H1 (cell line): ENCODE measurements around the gene GCLC. TPM values are rescaled to one million over a fixed set of nuclear protein-coding genes. Genes with fewer than 3 reads are reported as not detected.

Experiments
- CTCF ChIA-PET: fragments of 300-600 bp; sonication (Branson Sonifier 250); formaldehyde crosslinking; loops from one replicate; lab custom pipeline; 2021; ENCODE audit not compliant: partially characterized antibody; lab: Charles Lee
- POLR2A ChIA-PET: fragments of 300-600 bp; sonication (Branson Sonifier 250); formaldehyde crosslinking; loops from one replicate; lab custom pipeline; 2021; ENCODE audit warnings: inconsistent platforms; ENCODE audit not compliant: partially characterized antibody; lab: Charles Lee
- DNase-seq, 2 experiments: peaks; one replicate each; pipeline versions ENCODE4 v3.0.0 to v3.0.0-alpha.2; 2010 to 2022; ENCODE audit warnings: low spot score in 2 of 2, low read depth in 1 of 2, mixed read lengths in 1 of 2
- FAIRE-seq: peaks from 2 replicates; lab custom pipeline; 2011; peaks lifted over from hg19 to GRCh38; lab: Jason Lieb, UNC
- H2AFZ ChIP-seq: 2 replicates; pipeline ENCODE4 v1.8.1; 2012; ENCODE audit warnings: low read length, inconsistent platforms
- H2AK5ac ChIP-seq: 2 replicates; pipeline ENCODE4 v1.6.1; 2013; ENCODE audit warnings: low read depth, low read length
- H2BK120ac ChIP-seq: replicated peaks from 2 replicates; pipeline ENCODE3; 2013; ENCODE audit warnings: low read depth, low read length, inconsistent platforms
- H2BK12ac ChIP-seq: 2 replicates; pipeline ENCODE4 v1.6.1; 2013; ENCODE audit warnings: low read depth, low read length
- H2BK15ac ChIP-seq: 2 replicates; pipeline ENCODE4 v1.6.1; 2013; ENCODE audit warnings: low read length
- H2BK20ac ChIP-seq: 2 replicates; pipeline ENCODE4 v1.6.1; 2013; ENCODE audit warnings: low read length
- H2BK5ac ChIP-seq: 2 replicates; pipeline ENCODE4 v1.6.1; 2013; ENCODE audit warnings: low read depth, low read length
- H3K14ac ChIP-seq: 2 replicates; pipeline ENCODE4 v1.6.1; 2013; ENCODE audit warnings: inconsistent platforms; ENCODE audit not compliant: insufficient read length
- H3K18ac ChIP-seq: 2 replicates; pipeline ENCODE4 v1.6.1; 2013; ENCODE audit warnings: low read length; ENCODE audit errors: extremely low read depth
- H3K23ac ChIP-seq: 2 replicates; pipeline ENCODE4 v1.6.1; 2013; ENCODE audit warnings: inconsistent platforms; ENCODE audit not compliant: insufficient read length
- H3K23me2 ChIP-seq: 2 replicates; pipeline ENCODE4 v1.6.1; 2013; ENCODE audit warnings: low read depth, low read length
- H3K27ac ChIP-seq: 2 replicates; pipeline ENCODE4 v1.6.1; 2011; ENCODE audit warnings: low read depth, low read length, inconsistent platforms
- H3K27me3 ChIP-seq, 4 experiments: replicated peaks in 1 of 4; 1 replicate in 1 of 4; 2 replicates in 3 of 4; pipeline versions ENCODE4 v1.6.1 to v1.8.1; 2011 to 2013; ENCODE audit warnings: low read length in 3 of 4, mild to moderate bottlenecking in 3 of 4, inconsistent platforms in 2 of 4, mixed read lengths in 2 of 4, moderate library complexity in 1 of 4; ENCODE audit not compliant: control insufficient read depth in 3 of 4, insufficient read depth in 3 of 4; ENCODE audit errors: extremely low read depth in 1 of 4
- H3K36me3 ChIP-seq, 4 experiments: 2 replicates each; pipeline versions ENCODE4 v1.6.1 to v1.8.1; 2011 to 2013; ENCODE audit warnings: mild to moderate bottlenecking in 4 of 4, low read length in 3 of 4, moderate library complexity in 2 of 4, control low read depth in 1 of 4, inconsistent platforms in 1 of 4; ENCODE audit not compliant: insufficient read depth in 4 of 4, control insufficient read depth in 2 of 4
- H3K4ac ChIP-seq: replicated peaks from 2 replicates; pipeline ENCODE3; 2013; ENCODE audit warnings: low read length, low read depth, mixed read lengths, inconsistent platforms; ENCODE audit not compliant: insufficient read length
- H3K4me1 ChIP-seq, 4 experiments: replicated peaks in 1 of 4; 1 replicate in 1 of 4; 2 replicates in 3 of 4; pipeline versions ENCODE4 v1.6.1 to v1.8.1; 2011 to 2013; ENCODE audit warnings: low read length in 3 of 4, inconsistent platforms in 2 of 4, mixed read lengths in 1 of 4; ENCODE audit not compliant: insufficient read depth in 4 of 4, control insufficient read depth in 3 of 4
- H3K4me2 ChIP-seq, 2 experiments: 2 replicates each; pipeline versions ENCODE4 v1.6.1 to v1.8.1; 2011 to 2013; ENCODE audit warnings: low read depth in 2 of 2, low read length in 2 of 2, control low read depth in 1 of 2, inconsistent platforms in 1 of 2, mild to moderate bottlenecking in 1 of 2; ENCODE audit not compliant: insufficient read depth in 1 of 2
- H3K4me3 ChIP-seq, 4 experiments: fragments of 200-600, 300-600 bp in 1 of 4; sonication (generic), shearing (Covaris generic), sonication (Bioruptor Twin) in 1 of 4; 2 replicates each; pipeline versions ENCODE4 v1.5.1 to v1.8.1; 2011 to 2016; ENCODE audit warnings: low read length in 4 of 4, low read depth in 3 of 4, control low read depth in 2 of 4, inconsistent platforms in 2 of 4, mild to moderate bottlenecking in 2 of 4, mixed read lengths in 1 of 4, moderate library complexity in 1 of 4; ENCODE audit not compliant: insufficient read depth in 2 of 4; ENCODE audit errors: extremely low read depth in 1 of 4
- H3K56ac ChIP-seq: replicated peaks from 2 replicates; pipeline ENCODE3; 2013; ENCODE audit warnings: low read depth, mild to moderate bottlenecking, mixed read lengths, low read length, inconsistent platforms; ENCODE audit not compliant: insufficient read length
- H3K79me1 ChIP-seq: 2 replicates; pipeline ENCODE4 v1.6.1; 2013; ENCODE audit warnings: low read depth, low read length, control low read depth
- H3K79me2 ChIP-seq, 2 experiments: 2 replicates each; pipeline versions ENCODE4 v1.6.1 to v1.8.1; 2012 to 2013; ENCODE audit warnings: low read length in 2 of 2, mild to moderate bottlenecking in 2 of 2, inconsistent platforms in 1 of 2; ENCODE audit not compliant: insufficient read depth in 2 of 2, control insufficient read depth in 1 of 2
- H3K9ac ChIP-seq, 4 experiments: replicated peaks in 1 of 4; 1 replicate in 1 of 4; 2 replicates in 3 of 4; pipeline versions ENCODE4 v1.6.1 to v1.8.1; 2011 to 2013; ENCODE audit warnings: low read depth in 3 of 4, low read length in 3 of 4, control low read depth in 2 of 4, mild to moderate bottlenecking in 2 of 4, moderate library complexity in 2 of 4, inconsistent platforms in 1 of 4; ENCODE audit errors: extremely low read depth in 1 of 4
- H3K9me3 ChIP-seq, 2 experiments: 2 replicates each; pipeline versions ENCODE4 v1.6.1 to v1.8.1; 2012 to 2013; ENCODE audit warnings: mild to moderate bottlenecking in 2 of 2, moderate library complexity in 2 of 2, control low read depth in 1 of 2, inconsistent platforms in 1 of 2, low read depth in 1 of 2, low read length in 1 of 2, mixed read lengths in 1 of 2; ENCODE audit not compliant: insufficient read depth in 2 of 2
- H4K20me1 ChIP-seq, 2 experiments: replicated peaks in 1 of 2; 2 replicates each; pipeline versions ENCODE3 to v1.8.1; 2011 to 2013; ENCODE audit warnings: inconsistent platforms in 2 of 2, low read length in 2 of 2, mild to moderate bottlenecking in 1 of 2; ENCODE audit not compliant: insufficient read depth in 2 of 2, control insufficient read depth in 1 of 2
- H4K5ac ChIP-seq: 2 replicates; pipeline ENCODE4 v1.6.1; 2013; ENCODE audit warnings: low read length, low read depth, mixed read lengths, inconsistent platforms; ENCODE audit not compliant: insufficient read length
- H4K8ac ChIP-seq: 2 replicates; pipeline ENCODE4 v1.8.0; 2013; ENCODE audit warnings: mild to moderate bottlenecking, moderate library complexity, low read length, inconsistent platforms; ENCODE audit not compliant: insufficient read depth; ENCODE audit errors: extremely low read depth
- H4K91ac ChIP-seq: replicated peaks from 2 replicates; pipeline ENCODE3; 2013; ENCODE audit warnings: low read length, mixed read lengths, inconsistent platforms; ENCODE audit not compliant: insufficient read length
- HDAC6 ChIP-seq: IDR thresholded peaks from one replicate; pipeline ENCODE4 v1.7.1; 2012; ENCODE audit warnings: low read depth, mild to moderate bottlenecking, inconsistent platforms, low read length, moderate library complexity
- POLR2A ChIP-seq, 2 experiments: IDR thresholded peaks; 1 replicate in 1 of 2; 2 replicates in 1 of 2; pipeline ENCODE4 v1.6.1; 2011; ENCODE audit warnings: low read depth in 2 of 2, low read length in 2 of 2, mild to moderate bottlenecking in 2 of 2; ENCODE audit errors: control extremely low read depth in 1 of 2
- SIX5 ChIP-seq: IDR thresholded peaks from 2 replicates; pipeline ENCODE4 v1.6.1; 2011; ENCODE audit warnings: mild to moderate bottlenecking, low read depth, low read length
- WGBS, 2 experiments: shearing (Covaris generic) in 1 of 2; methylation state at CpG; one replicate each; pipeline versions ENCODE4 v1.1.6 to v1.1.7; 2013 to 2015; ENCODE audit warnings: low lambda C conversion rate in 2 of 2, mixed read lengths in 2 of 2, inconsistent platforms in 1 of 2, low coverage in 1 of 2, missing lambda C conversion rate in 1 of 2; ENCODE audit not compliant: insufficient replicate concordance in 2 of 2, insufficient coverage in 1 of 2, insufficient read length in 1 of 2; ENCODE audit errors: extremely low coverage in 1 of 2, missing lambda C conversion rate in 1 of 2; 5-methylcytosine and 5-hydroxymethylcytosine counted together
- polyA plus RNA-seq, 7 experiments: library from polyadenylated mRNA; depleted of rRNA in 3 of 7; stranded (reverse) in 5 of 7; unstranded in 2 of 7; fragments of >200 nt in 5 of 7; fragments of 200-250 nt in 2 of 7; gene quantifications; 1 replicate in 5 of 7; 2 replicates in 1 of 7; 4 replicates in 1 of 7; pipeline versions ENCODE4 v1.2.1 to v1.2.3, GENCODE V29; 2011 to 2013; ENCODE audit warnings: missing spikeins in 2 of 7, mixed read lengths in 2 of 7
- total RNA-seq: library from RNA; stranded (reverse); fragmentation: NEBNext Ultra II Directional; extraction: Animal tissue kit (Norgen Biotek cat#: 25700); gene quantifications from 2 replicates; pipeline ENCODE4 v1.2.1, GENCODE V29; 2021
- TF ChIP-seq, protein P1 (sequence below): IDR thresholded peaks from 2 replicates; pipeline ENCODE4 v1.6.1; 2011; ENCODE audit warnings: low read depth, mild to moderate bottlenecking, low read length; ENCODE audit not compliant: insufficient read depth
- TF ChIP-seq, protein P2 (sequence below): IDR thresholded peaks from 2 replicates; pipeline ENCODE4 v1.6.1; 2012; ENCODE audit warnings: inconsistent platforms

Gene GCLC
- total and polyA plus RNA-seq, 2 of the 8 experiments (the other 6 are each of a cell fraction or from before 2014, with no cell fraction given): 15.8 to 54.0 TPM

DNA sequence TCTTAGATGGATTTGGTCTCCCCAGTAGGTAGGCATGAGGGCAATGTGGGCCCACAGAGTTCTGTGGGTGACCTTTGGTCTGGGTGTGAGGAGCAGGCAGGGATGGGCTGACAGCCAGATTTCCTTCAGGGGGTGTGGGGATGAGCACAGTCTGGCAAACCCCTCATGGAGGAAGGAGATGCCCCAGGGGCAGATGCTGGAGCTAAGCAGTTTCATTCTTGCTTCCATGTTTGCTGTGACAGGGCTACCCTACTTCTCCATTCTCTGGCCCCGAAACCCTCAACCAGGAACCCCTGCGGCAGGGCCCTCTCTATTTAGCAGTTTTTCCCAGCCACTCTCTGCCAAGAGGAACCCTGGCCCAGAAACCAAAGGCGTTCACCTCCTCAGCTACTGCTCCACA is 40.4 kb downstream of the GCLC start:
- CTCF ChIA-PET: interaction anchor here (0.8 to 3.1 kb wide), 7 partner anchors 8 to 221 kb away, joined by 3 to 16 read pairs (median 4); no protein-coding TSS in a partner anchor
- H3K36me3 ChIP-seq: peaks cover 20 to 61% (median 34%) of the 10 kb centered on the region in 4 experiments
- POLR2A ChIA-PET: no interaction called here
- TF ChIP-seq HDAC6: no peak
- TF ChIP-seq SIX5: no peak
- TF ChIP-seq, protein P1, sequence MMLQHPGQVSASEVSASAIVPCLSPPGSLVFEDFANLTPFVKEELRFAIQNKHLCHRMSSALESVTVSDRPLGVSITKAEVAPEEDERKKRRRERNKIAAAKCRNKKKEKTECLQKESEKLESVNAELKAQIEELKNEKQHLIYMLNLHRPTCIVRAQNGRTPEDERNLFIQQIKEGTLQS: no peak
- TF ChIP-seq POLR2A (IDR thresholded peaks at IDR 0.05; ENCODE audit: control extremely low read depth in 1 of 2, low read depth in 2 of 2, low read length in 2 of 2): no peak
- TF ChIP-seq, protein P2, sequence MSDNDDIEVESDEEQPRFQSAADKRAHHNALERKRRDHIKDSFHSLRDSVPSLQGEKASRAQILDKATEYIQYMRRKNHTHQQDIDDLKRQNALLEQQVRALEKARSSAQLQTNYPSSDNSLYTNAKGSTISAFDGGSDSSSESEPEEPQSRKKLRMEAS: no peak

More for the DNA sequence above, 40.4 kb downstream of the GCLC start:
- H3K27me3 ChIP-seq: no peaks in the 10 kb centered on the region
- no peak overlapping the region for H3K9ac ChIP-seq
- DNase-seq (no peak), FAIRE-seq (no peak)
- H3K4me3 ChIP-seq: no peak overlapping the region
- no peak overlapping the region for H4K91ac ChIP-seq
- no peak overlapping the region for H2BK12ac ChIP-seq
- no peak overlapping the region; the same call in 1 of the 2 replicates for H4K8ac ChIP-seq
- no peak overlapping the region for H3K4ac ChIP-seq
- no peak overlapping the region for H3K18ac ChIP-seq
- no peak overlapping the region for H3K23ac ChIP-seq
- no peak overlapping the region for H2BK15ac ChIP-seq
- H3K79me2 ChIP-seq: no peaks in the 10 kb centered on the region
- peaks cover 0 to 3% of the 10 kb centered on the region in 2 experiments for H4K20me1 ChIP-seq
- H3K23me2 ChIP-seq: no peaks in the 10 kb centered on the region
- H3K4me1 ChIP-seq: no peaks in the 10 kb centered on the region
- H3K27ac ChIP-seq: no peak overlapping the region
- no peak overlapping the region for H3K56ac ChIP-seq
- no peak overlapping the region for H2BK120ac ChIP-seq
- no peak overlapping the region for H3K4me2 ChIP-seq
- H3K79me1 ChIP-seq: no peaks in the 10 kb centered on the region
- H2AK5ac ChIP-seq: no peak overlapping the region
- H2BK20ac ChIP-seq: no peak overlapping the region
- no peak overlapping the region for H2BK5ac ChIP-seq
- WGBS, 2 experiments: 100% methylated on average over 3 of the region's 3 CpGs; no CpG with 5 or more reads in 1 of the 2 experiments
- H3K14ac ChIP-seq: no peak overlapping the region
- H3K9me3 ChIP-seq: no peaks in the 10 kb centered on the region
- no peak overlapping the region for H4K5ac ChIP-seq
- H2AFZ ChIP-seq: no peak overlapping the region
